ENCODE results near the gene TRIM28. TPM values are rescaled to one million over a fixed set of nuclear protein-coding genes. Genes with fewer than 3 reads are reported as not detected.

TRIM28 gene
- total and polyA plus RNA-seq, 9 of the 15 experiments (the other 6 are each of a cell fraction or from before 2014, with no cell fraction given) = 12.1 to 797 (median 490) TPM

GRCh38 chr19:58554494-58555368 lies 10.9 kb downstream of the TRIM28 start, which contains the start of gene CHMP2A (continued):
- TF ChIP-seq ZNF785 (CRISPR knock-in tag; IDR thresholded peaks at IDR 0.05) = no peak
- TF ChIP-seq RFX5 (IDR thresholded peaks at IDR 0.05; ENCODE audit: low read depth, low read length) = 0 out of 2 replicates have a peak, but pooled peaks have one; percentile 47
- TF ChIP-seq HCFC1 (IDR thresholded peaks at IDR 0.05; ENCODE audit: low read depth, low read length) = peak; percentile 84
- TF ChIP-seq RAD51 (IDR thresholded peaks at IDR 0.05; ENCODE audit: borderline replicate concordance, low read depth) = no peak
- peak in 1 of 2 experiments; percentile 50; a peak in 1 of 4 replicates for TF ChIP-seq MLX (CRISPR knock-in tag; conservative IDR thresholded peaks at IDR 0.05)
- TF ChIP-seq PATZ1 (CRISPR knock-in tag; IDR thresholded peaks at IDR 0.05; ENCODE audit: borderline replicate concordance) = no peak
- TF ChIP-seq MXD1 (CRISPR knock-in tag; IDR thresholded peaks at IDR 0.05; ENCODE audit: borderline replicate concordance, poor library complexity, severe bottlenecking) = no peak
- no peak for TF ChIP-seq ZNF717 (CRISPR knock-in tag; IDR thresholded peaks at IDR 0.05)
- no peak for TF ChIP-seq SAP30 (IDR thresholded peaks at IDR 0.05; ENCODE audit: borderline replicate concordance, insufficient read depth, low read depth, low read length, poor library complexity, severe bottlenecking)
- TF ChIP-seq ZBTB12 (CRISPR knock-in tag; IDR thresholded peaks at IDR 0.05) = peak; percentile 81
- TF ChIP-seq ZNF395 (CRISPR knock-in tag; IDR thresholded peaks at IDR 0.05) = no peak; the same call in 1 of the 2 replicates
- TF ChIP-seq ZFP1 (CRISPR knock-in tag; IDR thresholded peaks at IDR 0.05) = no peak
- no peak for TF ChIP-seq RBM15 (IDR thresholded peaks at IDR 0.05; ENCODE audit: insufficient read depth, low read length)
- no peak for TF ChIP-seq ZNF76 (CRISPR knock-in tag; IDR thresholded peaks at IDR 0.05; ENCODE audit: borderline replicate concordance)
- peak; percentile 45 for TF ChIP-seq MAX (CRISPR knock-in tag; IDR thresholded peaks at IDR 0.05)

Measured in K562 (cell line).